ENCODE results near the gene SERP2. TPM values are rescaled to one million over a fixed set of nuclear protein-coding genes. Genes with fewer than 3 reads are reported as not detected.

Gene SERP2
- total RNA-seq, 1 experiment from 2014 or later, result not detected

DNA sequence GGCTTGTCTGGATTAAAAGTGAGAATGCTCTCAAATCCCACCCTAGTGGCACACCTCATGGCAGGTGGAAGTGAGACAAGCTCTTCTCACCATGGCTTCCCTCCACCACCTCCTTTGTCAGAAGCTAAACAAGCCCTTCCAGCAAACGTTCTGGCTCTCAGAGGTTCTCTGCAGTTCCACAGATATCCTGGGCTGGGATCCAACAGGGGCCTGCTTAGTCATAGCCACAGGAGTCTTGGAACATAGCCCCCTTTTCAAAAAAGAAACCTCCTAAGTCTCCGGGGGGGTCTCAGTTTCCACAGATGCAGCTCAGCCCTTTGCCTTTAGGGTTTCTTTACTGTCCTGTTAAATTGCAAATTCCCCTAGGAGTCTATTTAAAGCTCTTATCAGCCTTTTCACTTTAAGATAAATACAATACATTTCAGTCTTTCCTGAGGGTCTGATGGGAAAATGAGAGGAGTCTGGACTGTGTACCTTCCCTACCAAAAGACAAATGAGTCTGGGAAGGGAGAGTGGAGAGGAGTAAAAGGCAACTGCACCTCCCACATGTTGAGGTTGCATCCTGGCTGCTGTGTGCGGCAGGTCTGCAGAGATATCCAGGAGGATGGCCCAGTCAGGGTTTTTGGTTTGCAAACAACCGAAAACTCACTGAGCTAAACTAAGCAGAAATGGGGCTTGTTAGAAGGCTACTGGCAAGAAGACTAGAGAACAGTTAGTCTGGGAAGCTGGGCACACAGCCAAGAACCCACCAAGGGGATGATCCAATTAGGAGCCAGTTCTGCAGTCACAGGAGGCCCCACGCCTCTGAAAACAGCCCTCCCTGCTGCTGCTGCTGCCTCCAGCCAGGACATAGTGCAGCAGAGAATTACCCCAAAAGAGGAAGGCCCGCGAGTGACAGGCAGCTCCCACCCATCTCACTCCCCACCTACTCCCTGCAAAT lies 41.4 kb upstream of the SERP2 start (continued):
- no peak for TF ChIP-seq ZBTB33 (IDR thresholded peaks at IDR 0.05; ENCODE audit: extremely low read depth, insufficient replicate concordance, low read length)
- no peak for TF ChIP-seq CBX3 (IDR thresholded peaks at IDR 0.05; ENCODE audit: low read depth)
- TF ChIP-seq POLR2A (IDR thresholded peaks at IDR 0.05; ENCODE audit: borderline replicate concordance, extremely low read depth, insufficient read depth, insufficient read length), result no peak
- no peak for TF ChIP-seq EZH2phosphoT487 (IDR thresholded peaks at IDR 0.05; ENCODE audit: borderline replicate concordance)
- TF ChIP-seq POLR2AphosphoS5 (IDR thresholded peaks at IDR 0.05; ENCODE audit: low read depth, low read length), result no peak

DNA sequence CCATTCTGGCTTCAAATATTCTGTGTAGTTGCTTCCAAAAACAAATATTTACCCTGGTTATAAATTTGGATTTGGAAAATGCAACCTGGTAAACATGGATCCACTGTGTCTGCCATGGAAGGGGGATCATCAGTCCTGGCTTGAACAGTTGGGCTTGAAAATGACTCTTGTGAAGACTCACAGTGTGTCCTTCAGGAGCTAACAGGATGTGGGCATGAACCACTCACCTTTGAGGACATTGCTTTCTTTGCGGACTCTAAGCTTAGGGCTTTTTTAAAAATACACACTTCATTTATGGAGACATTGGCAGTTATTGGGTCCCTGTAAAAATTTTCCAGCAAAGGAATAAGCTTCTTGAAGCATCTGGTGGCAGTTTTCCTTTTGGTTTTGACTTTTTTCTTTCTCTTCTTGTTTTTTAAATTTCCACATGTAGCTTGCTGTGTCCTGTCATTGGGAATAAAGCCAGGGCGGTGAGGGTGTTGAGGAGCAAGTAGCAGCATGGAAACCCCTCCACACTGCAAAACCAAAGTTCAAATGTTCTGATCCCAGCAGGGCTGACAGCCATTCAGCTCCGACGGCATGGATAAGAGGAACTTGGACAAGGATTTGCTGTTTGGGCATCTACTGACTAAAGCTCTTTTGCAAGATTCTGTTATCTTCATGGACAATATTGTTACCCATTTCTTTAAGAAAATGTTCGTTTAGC lies 39.5 kb upstream of the SERP2 start:
- ChIA-PET RAD21 (ENCODE audit: low non-redundant PET in 1 of 2, low total read pairs in 2 of 2, uncharacterized antibody in 2 of 2, unreplicated experiment in 2 of 2) (interaction anchor here in 1 of 2 experiments (0.6 kb wide), 1 partner anchor 124 kb away, joined by 3 read pairs; no protein-coding TSS in a partner anchor), CTCF (no interaction called here), POLR2A (interaction anchor here (1.2 kb wide), 1 partner anchor 28 kb away, joined by 3 read pairs; no protein-coding TSS in a partner anchor)
- intact Hi-C loops (cut with micrococcal nuclease), result no loop called here
- Histone ChIP-seq H3K4me1 (ENCODE audit: control insufficient read depth in 1 of 2, insufficient read depth in 2 of 2, low read length in 2 of 2) (peaks cover 7 to 21% of the 10 kb centered on the region in 2 experiments; a peak in 3 of 4 replicates), H3K27me3 (ENCODE audit: insufficient read depth, low read length) (no peaks in the 10 kb centered on the region), H3K4me3 (replicated peaks in 1 of 2; ENCODE audit: low read depth in 1 of 2, low read length in 2 of 2) (no peak overlapping the region), H3K36me3 (ENCODE audit: control insufficient read depth in 1 of 2, insufficient read depth in 2 of 2, low read length in 2 of 2) (no peaks in the 10 kb centered on the region), H3K9me2 (ENCODE audit: insufficient read depth) (no peaks in the 10 kb centered on the region), H3K4me2 (ENCODE audit: low read length) (no peak overlapping the region), H3K79me2 (ENCODE audit: insufficient read depth, low read length) (no peaks in the 10 kb centered on the region), H2AFZ (ENCODE audit: low read depth, low read length, poor library complexity, severe bottlenecking) (no peak overlapping the region), H3K27ac (ENCODE audit: low read depth, low read length) (no peak overlapping the region), H3K9ac (ENCODE audit: low read length) (no peak overlapping the region), H3K9me3 (ENCODE audit: control insufficient read depth in 1 of 2, insufficient read depth in 1 of 2, low read depth in 1 of 2, low read length in 2 of 2) (no peaks in the 10 kb centered on the region), H4K20me1 (ENCODE audit: insufficient read depth) (no peaks in the 10 kb centered on the region)
- DNase-seq (ENCODE audit: low read depth, low spot score), result no peak
- BruUV-seq (replicated peaks), result no TSS peak
- no peak for ATAC-seq
- no peak for TF ChIP-seq SIN3A (IDR thresholded peaks at IDR 0.05; ENCODE audit: low read depth)
- TF ChIP-seq ZNF274 (IDR thresholded peaks at IDR 0.05; ENCODE audit: low read depth, low read length), result no peak
- TF ChIP-seq CEBPB (IDR thresholded peaks at IDR 0.05; ENCODE audit: low read depth), result no peak
- no peak for TF ChIP-seq EZH2phosphoT487 (IDR thresholded peaks at IDR 0.05; ENCODE audit: borderline replicate concordance)
- TF ChIP-seq ELF1 (IDR thresholded peaks at IDR 0.05; ENCODE audit: borderline replicate concordance, low read depth), result no peak
- TF ChIP-seq ZFX (IDR thresholded peaks at IDR 0.05), result no peak
- no peak for TF ChIP-seq SP1 (IDR thresholded peaks at IDR 0.05; ENCODE audit: low read depth)
- no peak for TF ChIP-seq POLR2AphosphoS5 (IDR thresholded peaks at IDR 0.05; ENCODE audit: low read depth, low read length)
- no peak for TF ChIP-seq ATF3 (IDR thresholded peaks at IDR 0.05)
- no peak for TF ChIP-seq JUND (IDR thresholded peaks at IDR 0.05)
- no peak for TF ChIP-seq RAD21 (IDR thresholded peaks at IDR 0.05; ENCODE audit: low read depth)
- TF ChIP-seq, protein P1, sequence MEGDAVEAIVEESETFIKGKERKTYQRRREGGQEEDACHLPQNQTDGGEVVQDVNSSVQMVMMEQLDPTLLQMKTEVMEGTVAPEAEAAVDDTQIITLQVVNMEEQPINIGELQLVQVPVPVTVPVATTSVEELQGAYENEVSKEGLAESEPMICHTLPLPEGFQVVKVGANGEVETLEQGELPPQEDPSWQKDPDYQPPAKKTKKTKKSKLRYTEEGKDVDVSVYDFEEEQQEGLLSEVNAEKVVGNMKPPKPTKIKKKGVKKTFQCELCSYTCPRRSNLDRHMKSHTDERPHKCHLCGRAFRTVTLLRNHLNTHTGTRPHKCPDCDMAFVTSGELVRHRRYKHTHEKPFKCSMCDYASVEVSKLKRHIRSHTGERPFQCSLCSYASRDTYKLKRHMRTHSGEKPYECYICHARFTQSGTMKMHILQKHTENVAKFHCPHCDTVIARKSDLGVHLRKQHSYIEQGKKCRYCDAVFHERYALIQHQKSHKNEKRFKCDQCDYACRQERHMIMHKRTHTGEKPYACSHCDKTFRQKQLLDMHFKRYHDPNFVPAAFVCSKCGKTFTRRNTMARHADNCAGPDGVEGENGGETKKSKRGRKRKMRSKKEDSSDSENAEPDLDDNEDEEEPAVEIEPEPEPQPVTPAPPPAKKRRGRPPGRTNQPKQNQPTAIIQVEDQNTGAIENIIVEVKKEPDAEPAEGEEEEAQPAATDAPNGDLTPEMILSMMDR (IDR thresholded peaks at IDR 0.05 in 2 of 3, conservative IDR thresholded peaks at IDR 0.05 in 1 of 3; ENCODE audit: borderline replicate concordance in 1 of 3, insufficient read depth in 1 of 3, low read depth in 2 of 3, low read length in 2 of 3), result no peak
- no peak for TF ChIP-seq EZH2 (IDR thresholded peaks at IDR 0.05)
- no peak for TF ChIP-seq SRF (IDR thresholded peaks at IDR 0.05; ENCODE audit: low read depth)

All from HCT116 (cell line).